Embryonic facial prominence (tissue), 1 donor: ENCODE data around the gene POLR2C.
A peak's percentile ranks its signal among the peaks of the same experiment; 100 is the strongest.
"Not testable (repeated sequence)": the region's sequence is repeated elsewhere in the genome, so short reads cannot be mapped to it uniquely, and the experiment has no call there.

ENCODE experiments used
- DNase-seq: peaks from one replicate; pipeline ENCODE4 v3.0.0-alpha.2; 2016; ENCODE audit errors: extremely low spot score

The POLR2C gene

GRCh38 chr16:57462209-57462977 lies at the start of gene POLR2C:
TSS of gene POLR2C (plus strand) at chr16:57462679. CDS start at chr16:57462725, 46 bp downstream.
- DNase-seq: peak; percentile 66

- no peak for DNase-seq
These were observed 49.2 kb upstream of the POLR2C start for GRCh38 chr16:57413301-57413730.

GRCh38 chr16:57413733-57414132 lies 48.7 kb upstream of the POLR2C start:
- DNase-seq: no peak

GRCh38 chr16:57416084-57416483 lies 46.4 kb upstream of the POLR2C start:
- no peak for DNase-seq

- DNase-seq: no peak
These were observed 43.0 kb upstream of the POLR2C start for GRCh38 chr16:57419506-57419905.

GRCh38 chr16:57422026-57422944 lies 40.2 kb upstream of the POLR2C start:
- no peak for DNase-seq

GRCh38 chr16:57423152-57423551 lies 39.3 kb upstream of the POLR2C start:
- DNase-seq: no peak

- DNase-seq: no peak
These were observed 37.9 kb upstream of the POLR2C start for GRCh38 chr16:57424583-57424982.

GRCh38 chr16:57426356-57426755 lies 36.1 kb upstream of the POLR2C start:
- DNase-seq: no peak

GRCh38 chr16:57427307-57427706 lies 35.2 kb upstream of the POLR2C start:
- DNase-seq: no peak

- DNase-seq: no peak
These were observed 34.7 kb upstream of the POLR2C start for GRCh38 chr16:57427824-57428223.

- DNase-seq: no peak
These were observed 31.5 kb upstream of the POLR2C start for GRCh38 chr16:57430955-57431354.

- no peak for DNase-seq
These were observed 30.0 kb upstream of the POLR2C start for GRCh38 chr16:57432505-57432904.

- no peak for DNase-seq
These were observed 29.5 kb upstream of the POLR2C start for GRCh38 chr16:57432989-57433388.

- DNase-seq: no peak
These were observed 28.5 kb upstream of the POLR2C start for GRCh38 chr16:57434003-57434402.

GRCh38 chr16:57435838-57436237 lies 26.6 kb upstream of the POLR2C start:
- no peak for DNase-seq

GRCh38 chr16:57439947-57440346 lies 22.5 kb upstream of the POLR2C start:
- DNase-seq: not testable (repeated sequence)

GRCh38 chr16:57440551-57440950 lies 21.9 kb upstream of the POLR2C start:
- DNase-seq: not testable (repeated sequence)

- no peak for DNase-seq
These were observed 17.8 kb upstream of the POLR2C start for GRCh38 chr16:57444711-57445110.

- no peak for DNase-seq
These were observed 17.0 kb upstream of the POLR2C start for GRCh38 chr16:57445510-57445909.

- DNase-seq: no peak
These were observed 15.8 kb upstream of the POLR2C start for GRCh38 chr16:57446531-57447185.
